Measurements from ENCODE around the gene PCCA.
"Not testable (repeated sequence)": the region's sequence is repeated elsewhere in the genome, so short reads cannot be mapped to it uniquely, and the experiment has no call there.

The PCCA gene

GRCh38 chr13:100304229-100304628 is 215.3 kb downstream of the PCCA start:
- no peak for DNase-seq (ENCODE audit: low read depth in 2 of 2)

- DNase-seq (ENCODE audit: low read depth in 2 of 2) = no peak
Measured at GRCh38 chr13:100305398-100305797, 216.5 kb downstream of the PCCA start.

GRCh38 chr13:100306030-100306429 is 217.1 kb downstream of the PCCA start:
- DNase-seq (ENCODE audit: low read depth in 2 of 2) = no peak

DNA sequence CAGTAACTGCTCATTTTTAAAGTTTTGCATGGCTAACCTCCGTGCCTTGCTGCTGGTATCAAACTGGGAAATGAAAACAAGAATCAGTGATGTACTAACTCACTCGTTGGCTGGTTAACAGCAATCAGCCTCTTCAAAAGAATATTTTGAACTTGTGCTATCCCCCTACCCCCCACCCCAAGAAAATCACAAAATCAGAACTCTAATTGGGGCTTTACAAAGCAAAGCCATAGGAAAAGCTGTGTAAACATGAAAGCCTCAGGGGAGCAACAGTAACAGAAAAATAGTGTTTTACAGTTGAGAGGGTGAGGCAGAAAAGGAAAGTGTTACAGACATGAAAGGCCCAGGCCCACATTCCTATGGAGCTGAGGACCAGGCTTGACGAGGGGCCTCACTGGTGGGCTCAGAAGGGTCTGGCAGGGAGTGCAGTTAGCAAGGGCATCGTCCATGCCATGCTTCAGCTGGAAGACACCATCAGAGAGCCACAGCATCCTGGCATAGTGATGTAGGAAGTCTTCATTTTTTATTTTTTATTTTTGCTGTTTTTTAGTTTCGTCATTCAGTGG is 217.6 kb downstream of the PCCA start:
- DNase-seq (ENCODE audit: low read depth in 2 of 2) = no peak

GRCh38 chr13:100314132-100314910 is 225.4 kb downstream of the PCCA start:
- no peak for DNase-seq (ENCODE audit: low read depth in 2 of 2)

GRCh38 chr13:100315522-100315921 is 226.6 kb downstream of the PCCA start:
- DNase-seq (ENCODE audit: low read depth in 2 of 2) = no peak

- DNase-seq (ENCODE audit: low read depth in 2 of 2) = not testable (repeated sequence)
Measured at GRCh38 chr13:100318473-100318872, 229.6 kb downstream of the PCCA start.

- no peak for DNase-seq (ENCODE audit: low read depth in 2 of 2)
Measured at GRCh38 chr13:100323937-100324336, 235.0 kb downstream of the PCCA start.

- DNase-seq (ENCODE audit: low read depth in 2 of 2) = no peak
Measured at GRCh38 chr13:100330662-100331061, 241.8 kb downstream of the PCCA start.

DNA sequence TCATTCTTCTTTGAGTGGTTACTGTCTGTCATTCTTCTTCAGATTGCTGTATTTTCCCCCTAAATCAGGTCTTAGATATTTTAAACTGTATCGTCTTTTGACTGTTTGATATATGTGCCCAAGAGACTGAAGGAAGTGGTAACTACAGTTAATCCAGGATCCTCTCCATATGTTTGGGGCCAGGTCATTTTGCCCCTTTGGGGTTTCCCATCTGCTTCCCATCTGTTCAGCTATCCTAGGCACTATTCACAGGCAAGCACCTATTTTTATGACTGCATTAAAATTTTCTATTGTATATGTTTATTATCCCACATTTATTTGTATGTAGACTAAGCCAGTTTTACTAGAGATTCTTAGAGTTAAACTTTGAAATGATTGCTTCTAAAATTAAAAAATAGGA is 244.2 kb downstream of the PCCA start:
- no peak for DNase-seq (ENCODE audit: low read depth in 2 of 2)

- no peak for DNase-seq (ENCODE audit: low read depth in 2 of 2)
Measured at GRCh38 chr13:100334214-100334613, 245.3 kb downstream of the PCCA start.

- no peak for DNase-seq (ENCODE audit: low read depth in 2 of 2)
Measured at GRCh38 chr13:100336795-100337516, 248.1 kb downstream of the PCCA start.

DNA sequence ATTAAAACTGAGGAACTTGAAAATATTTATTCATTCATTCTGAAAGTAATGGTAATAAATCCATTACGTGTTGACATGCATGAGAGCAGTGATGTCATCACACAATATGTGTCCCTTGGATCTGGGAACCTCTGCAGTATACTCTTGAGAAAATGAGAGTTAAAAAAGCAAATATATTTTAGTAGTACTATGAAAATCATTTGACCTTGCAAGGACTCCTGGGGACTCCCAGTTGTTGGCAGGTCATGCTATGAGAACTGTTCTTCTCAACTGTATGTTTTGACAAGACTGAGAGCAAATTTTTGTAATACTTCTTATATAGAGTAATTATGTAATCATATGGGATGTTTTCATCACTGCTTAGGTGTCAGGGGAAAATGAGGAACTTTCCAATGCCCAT is 249.4 kb downstream of the PCCA start:
- no peak for DNase-seq (ENCODE audit: low read depth in 2 of 2)

- no peak for DNase-seq (ENCODE audit: low read depth in 2 of 2)
Measured at GRCh38 chr13:100339411-100339940, 250.6 kb downstream of the PCCA start.

DNA sequence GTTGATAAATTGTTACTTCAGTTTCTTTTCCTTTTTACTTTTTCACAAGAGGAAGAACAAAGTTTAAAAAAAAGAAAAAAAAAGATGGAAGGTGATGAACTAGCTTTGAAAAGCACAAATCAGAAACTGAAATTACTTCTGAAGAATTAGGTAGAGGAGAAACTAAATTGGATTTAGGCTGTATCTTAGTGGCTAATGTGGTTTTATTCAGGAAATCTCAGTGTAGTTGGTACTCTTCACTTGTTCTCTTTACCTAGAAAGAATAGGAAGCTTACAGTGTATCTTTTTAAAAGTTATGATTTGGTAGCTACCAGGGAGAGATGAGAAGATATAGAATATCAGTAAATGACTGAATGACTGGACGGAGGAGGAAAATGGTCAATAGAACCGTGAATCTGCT is 252.0 kb downstream of the PCCA start:
- DNase-seq (ENCODE audit: low read depth in 2 of 2) = no peak

DNA sequence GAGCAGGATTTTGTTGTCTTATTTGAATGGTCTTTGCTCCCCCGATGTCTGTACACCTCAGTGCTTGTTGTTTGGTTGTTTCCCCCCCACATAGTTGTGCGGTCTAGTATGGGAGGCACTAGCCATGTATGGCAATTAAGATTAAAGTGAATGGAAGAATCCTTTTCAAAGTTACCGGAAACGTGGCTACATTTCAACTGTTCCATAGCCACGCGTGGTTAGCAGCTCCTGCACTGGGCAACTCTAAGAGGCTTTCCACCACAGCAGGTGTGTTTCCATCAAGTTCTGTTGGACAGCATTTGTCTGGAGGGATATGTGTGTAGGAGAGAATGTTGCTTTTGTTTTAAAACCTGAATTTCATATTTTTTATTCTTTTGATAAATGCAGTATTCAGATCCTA is 252.4 kb downstream of the PCCA start:
- DNase-seq (ENCODE audit: low read depth in 2 of 2) = no peak

DNA sequence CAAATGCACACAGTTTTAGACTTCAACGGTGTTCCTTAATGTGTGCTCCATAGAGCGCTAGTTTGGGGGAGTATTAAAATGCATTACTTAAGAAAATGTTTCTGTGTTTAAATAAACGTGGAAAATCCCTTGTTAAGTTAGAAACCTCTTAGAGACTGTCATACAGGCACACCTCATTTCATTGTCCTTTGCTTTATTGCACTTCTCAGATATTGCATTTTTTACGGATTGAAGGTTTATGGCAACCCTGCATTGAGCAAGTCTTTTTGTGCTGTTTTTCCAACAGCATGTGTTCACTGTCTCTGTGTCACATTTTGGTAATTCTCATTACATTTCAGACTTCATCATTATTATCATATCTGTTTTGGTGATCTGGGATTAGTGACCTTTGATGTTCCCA is 255.7 kb downstream of the PCCA start:
- no peak for DNase-seq (ENCODE audit: low read depth in 2 of 2)

DNA sequence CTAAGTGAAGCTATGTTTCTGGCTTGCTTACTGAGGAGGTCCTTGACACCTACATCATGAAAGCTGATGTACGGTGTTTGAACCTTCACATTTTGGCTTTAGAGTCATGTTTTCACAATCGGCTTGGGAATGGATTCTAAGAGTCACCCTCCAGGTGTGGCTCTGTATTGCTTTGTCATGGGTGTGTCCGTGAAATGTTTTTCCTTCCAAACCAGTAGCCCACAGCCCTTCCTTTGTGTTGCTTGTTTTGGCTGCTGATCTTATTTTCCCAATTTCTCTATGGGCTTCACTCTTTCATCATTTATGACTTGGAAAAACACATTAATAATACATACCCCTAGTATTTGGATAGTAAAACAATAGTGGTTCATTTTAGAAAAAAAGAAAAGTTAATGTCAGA is 259.1 kb downstream of the PCCA start:
- DNase-seq (ENCODE audit: low read depth in 2 of 2) = no peak

DNA sequence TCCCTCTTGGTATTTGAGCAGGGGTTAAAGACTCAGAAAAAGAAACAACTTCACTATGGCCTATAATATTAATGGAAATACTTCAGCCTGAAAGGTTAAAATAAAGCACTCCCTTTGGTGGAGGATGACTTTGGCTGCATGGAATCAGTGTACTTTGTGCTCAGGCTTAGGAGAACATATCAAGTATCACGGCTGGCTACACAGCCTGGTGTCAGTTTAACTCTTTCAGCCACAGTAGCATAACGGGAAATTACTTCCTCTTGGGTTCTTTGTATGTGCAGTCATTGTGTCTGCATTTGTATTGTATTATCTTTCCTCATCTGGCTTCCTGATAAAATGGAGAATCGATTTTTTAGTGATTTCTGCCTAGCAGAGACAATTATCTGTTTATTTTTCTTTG is 260.7 kb downstream of the PCCA start:
- DNase-seq (ENCODE audit: low read depth in 2 of 2) = no peak

DNA sequence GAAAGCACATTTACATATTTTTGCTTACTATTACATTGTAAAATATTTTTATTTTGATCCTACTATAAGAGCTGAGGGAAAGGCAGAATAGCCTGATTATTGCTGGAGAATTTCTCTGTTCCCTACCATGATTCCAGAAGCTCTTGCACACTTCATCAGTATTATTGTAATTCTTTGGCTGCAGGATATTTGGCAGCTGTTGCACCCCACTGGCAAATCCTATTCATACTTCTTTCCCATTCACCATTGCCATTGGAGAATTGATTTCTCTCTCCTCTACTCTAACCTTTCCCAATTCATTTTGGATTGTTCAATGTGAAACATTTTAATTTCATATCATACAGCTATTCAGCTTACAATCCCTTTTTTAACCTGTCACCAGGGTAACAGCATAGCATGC is 261.7 kb downstream of the PCCA start:
- no peak for DNase-seq (ENCODE audit: low read depth in 2 of 2)

GRCh38 chr13:100356426-100356825 is 267.5 kb downstream of the PCCA start:
- no peak for DNase-seq (ENCODE audit: low read depth in 2 of 2)

DNA sequence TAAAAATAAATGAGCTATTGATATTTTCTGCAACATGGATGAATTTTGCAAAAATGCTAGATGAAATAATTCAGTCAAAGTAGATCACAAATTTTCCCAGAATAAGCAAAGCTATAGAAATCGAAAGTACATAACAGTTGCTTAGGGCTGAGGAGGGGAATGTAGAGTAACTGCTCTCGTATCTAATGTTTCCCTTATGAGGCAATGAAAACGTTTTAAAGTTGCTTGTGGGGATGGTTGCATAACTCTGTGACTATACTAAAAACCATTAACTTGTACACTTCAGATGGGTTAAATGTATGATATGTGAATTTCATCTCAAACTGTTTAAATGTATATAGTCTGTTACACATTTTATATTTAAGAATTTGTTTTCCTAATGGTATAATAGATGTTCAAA is 268.0 kb downstream of the PCCA start:
- no peak for DNase-seq (ENCODE audit: low read depth in 2 of 2)

- no peak for DNase-seq (ENCODE audit: low read depth in 2 of 2)
Measured at GRCh38 chr13:100357764-100358163, 268.9 kb downstream of the PCCA start.
